ENCODE measurements around the gene LMNA.
"Not testable (repeated sequence)": the region's sequence is repeated elsewhere in the genome, so short reads cannot be mapped to it uniquely, and the experiment has no call there.

LMNA gene

GRCh38 chr1:156104861-156105832 is 9.4 kb upstream of the LMNA start:
- DNase-seq = no peak

- DNase-seq = peak; percentile 64
Measured at GRCh38 chr1:156106624-156107488, 7.7 kb upstream of the LMNA start.

GRCh38 chr1:156108057-156108456 is 6.5 kb upstream of the LMNA start:
- DNase-seq = no peak

GRCh38 chr1:156108664-156109241 is 5.8 kb upstream of the LMNA start:
- DNase-seq = no peak

- no peak for DNase-seq
Measured at GRCh38 chr1:156110252-156110651, 4.3 kb upstream of the LMNA start.

- DNase-seq = no peak
Measured at GRCh38 chr1:156111355-156111962, 3.1 kb upstream of the LMNA start.

- DNase-seq = no peak
Measured at GRCh38 chr1:156112276-156113137, 2.0 kb upstream of the LMNA start.

GRCh38 chr1:156113282-156113950 is 1.1 kb upstream of the LMNA start:
- no peak for DNase-seq

- no peak for DNase-seq
Measured at GRCh38 chr1:156114919-156115513, 505 bp downstream of the LMNA start.

- no peak for DNase-seq
Measured at GRCh38 chr1:156115514-156116374, 1.2 kb downstream of the LMNA start.

- DNase-seq = not testable (repeated sequence)
Measured at GRCh38 chr1:156116731-156117130, 2.2 kb downstream of the LMNA start.

- no peak for DNase-seq
Measured at GRCh38 chr1:156117414-156118176, 3.1 kb downstream of the LMNA start.

- no peak for DNase-seq
Measured at GRCh38 chr1:156118177-156118868, 3.8 kb downstream of the LMNA start.

GRCh38 chr1:156119503-156120209 is 5.1 kb downstream of the LMNA start:
- DNase-seq = peak; percentile 34

- DNase-seq = no peak
Measured at GRCh38 chr1:156120318-156120717, 5.8 kb downstream of the LMNA start.

- DNase-seq = not testable (repeated sequence)
Measured at GRCh38 chr1:156121005-156121404, 6.5 kb downstream of the LMNA start.

- DNase-seq = no peak
Measured at GRCh38 chr1:156121457-156121856, 6.9 kb downstream of the LMNA start.

- no peak for DNase-seq
Measured at GRCh38 chr1:156122086-156122485, 7.6 kb downstream of the LMNA start.

Measured in T1000 (cell line).